Omental fat pad (tissue), 4 donors: ENCODE data around the gene PRPF38B. TPM values are rescaled to one million over a fixed set of nuclear protein-coding genes. Genes with fewer than 3 reads are reported as not detected.
"Not testable (repeated sequence)": the region's sequence is repeated elsewhere in the genome, so short reads cannot be mapped to it uniquely, and the experiment has no call there.

Experiments
- ATAC-seq: fragments of 150-250 bp; one replicate; pipeline ENCODE4 v1.9.1; 2016; ENCODE audit warnings: mild to moderate bottlenecking, moderate library complexity; ENCODE audit not compliant: low FRiP score
- DNase-seq: peaks from one replicate; pipeline ENCODE4 v3.0.0-alpha.2; 2019; ENCODE audit warnings: low spot score
- total RNA-seq, 4 donors: library from RNA; depleted of rRNA; stranded (reverse); fragments of >200 nt; gene quantifications; one replicate each; pipeline ENCODE4 v1.1.0, GENCODE V29; 2016
- TF ChIP-seq, protein P1 (sequence below), 3 donors: fragments of 450-650 bp; IDR thresholded peaks; one replicate each; pipeline ENCODE4 v1.5.1; 2016 to 2017; ENCODE audit warnings: antibody characterized with exemption in 3 of 3, mild to moderate bottlenecking in 3 of 3, moderate library complexity in 2 of 3

PRPF38B gene
- total RNA-seq, 4 donors from 2014 or later: 17.6 to 41.6 (median 30.6) TPM

DNA sequence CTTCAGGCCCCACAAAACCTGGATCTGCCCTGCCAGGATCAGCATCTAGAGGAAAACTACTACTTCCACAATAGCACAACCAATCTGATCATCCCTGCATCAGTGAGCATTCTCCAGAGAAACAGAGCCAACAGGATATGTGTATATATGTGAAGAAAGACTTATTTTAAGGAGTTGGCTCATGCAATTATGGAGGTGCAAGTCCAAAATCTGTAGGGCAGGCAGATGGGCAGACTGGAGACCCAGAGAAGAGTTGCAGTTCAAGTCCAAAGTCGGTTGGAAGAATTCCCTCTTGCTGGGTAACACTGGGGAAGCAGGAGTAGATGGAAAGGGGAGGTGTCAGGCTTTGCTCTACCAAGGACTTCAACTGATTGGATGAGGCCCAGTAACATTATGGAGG, 26.3 kb upstream of the PRPF38B start:
- no peak for ATAC-seq
- DNase-seq: no peak
- TF ChIP-seq, protein P1, sequence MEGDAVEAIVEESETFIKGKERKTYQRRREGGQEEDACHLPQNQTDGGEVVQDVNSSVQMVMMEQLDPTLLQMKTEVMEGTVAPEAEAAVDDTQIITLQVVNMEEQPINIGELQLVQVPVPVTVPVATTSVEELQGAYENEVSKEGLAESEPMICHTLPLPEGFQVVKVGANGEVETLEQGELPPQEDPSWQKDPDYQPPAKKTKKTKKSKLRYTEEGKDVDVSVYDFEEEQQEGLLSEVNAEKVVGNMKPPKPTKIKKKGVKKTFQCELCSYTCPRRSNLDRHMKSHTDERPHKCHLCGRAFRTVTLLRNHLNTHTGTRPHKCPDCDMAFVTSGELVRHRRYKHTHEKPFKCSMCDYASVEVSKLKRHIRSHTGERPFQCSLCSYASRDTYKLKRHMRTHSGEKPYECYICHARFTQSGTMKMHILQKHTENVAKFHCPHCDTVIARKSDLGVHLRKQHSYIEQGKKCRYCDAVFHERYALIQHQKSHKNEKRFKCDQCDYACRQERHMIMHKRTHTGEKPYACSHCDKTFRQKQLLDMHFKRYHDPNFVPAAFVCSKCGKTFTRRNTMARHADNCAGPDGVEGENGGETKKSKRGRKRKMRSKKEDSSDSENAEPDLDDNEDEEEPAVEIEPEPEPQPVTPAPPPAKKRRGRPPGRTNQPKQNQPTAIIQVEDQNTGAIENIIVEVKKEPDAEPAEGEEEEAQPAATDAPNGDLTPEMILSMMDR (IDR thresholded peaks at IDR 0.05): no peak

- not testable (repeated sequence) for DNase-seq, ATAC-seq
Measured at GRCh38 chr1:108667422-108667821, 24.7 kb upstream of the PRPF38B start.

DNA sequence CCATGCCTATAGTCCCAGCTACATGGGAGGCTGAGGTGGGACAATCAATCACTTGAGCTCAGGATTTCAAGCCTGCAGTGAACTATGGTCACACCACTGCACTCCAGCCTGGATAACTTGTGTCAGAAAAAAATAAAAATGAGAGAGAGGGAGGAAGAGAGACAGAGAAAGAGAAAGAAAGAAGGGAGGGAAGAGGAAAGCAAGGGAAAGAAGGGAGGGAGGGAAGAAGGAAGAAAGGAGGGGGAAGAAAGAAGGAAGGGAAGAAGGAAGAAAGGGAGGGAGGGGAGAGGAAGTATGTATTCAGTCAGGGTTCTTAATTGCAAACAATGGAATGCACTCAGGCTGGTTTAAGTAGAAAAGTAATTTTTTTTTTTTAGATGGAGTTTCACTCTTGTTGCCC, 23.3 kb upstream of the PRPF38B start:
- no peak for DNase-seq
- TF ChIP-seq, protein P1 (IDR thresholded peaks at IDR 0.05): no peak
- ATAC-seq: no peak

GRCh38 chr1:108669679-108670078, 22.4 kb upstream of the PRPF38B start:
- DNase-seq (no peak), ATAC-seq (no peak)
- TF ChIP-seq, protein P1 (IDR thresholded peaks at IDR 0.05): no peak

- TF ChIP-seq, protein P1 (IDR thresholded peaks at IDR 0.05): no peak
- ATAC-seq: no peak
Measured at GRCh38 chr1:108670131-108670773, 21.9 kb upstream of the PRPF38B start.

DNA sequence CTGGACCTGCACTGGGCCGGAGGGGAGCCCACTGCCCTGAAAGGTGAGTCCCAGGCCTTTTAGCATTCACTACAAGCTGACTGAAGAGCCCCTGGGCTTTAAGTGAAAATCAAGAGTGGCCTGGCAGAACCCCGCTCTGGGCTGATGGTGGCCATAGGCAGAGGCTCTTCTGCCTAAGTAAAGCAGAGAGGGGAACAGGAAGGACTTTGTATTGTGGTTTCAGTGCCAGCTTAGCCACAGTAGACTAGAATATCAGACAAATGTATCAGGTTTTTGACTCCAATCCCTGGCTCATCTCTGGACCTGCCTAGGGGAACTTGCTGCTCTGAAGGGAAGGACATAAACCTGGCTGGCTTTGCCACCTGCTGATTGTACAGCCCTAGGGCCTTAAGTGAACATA, 21.0 kb upstream of the PRPF38B start:
- DNase-seq (no peak), ATAC-seq (no peak)
- TF ChIP-seq, protein P1 (IDR thresholded peaks at IDR 0.05): no peak

More at GRCh38 chr1:108670131-108670773, 21.9 kb upstream of the PRPF38B start:
- no peak for DNase-seq

DNA sequence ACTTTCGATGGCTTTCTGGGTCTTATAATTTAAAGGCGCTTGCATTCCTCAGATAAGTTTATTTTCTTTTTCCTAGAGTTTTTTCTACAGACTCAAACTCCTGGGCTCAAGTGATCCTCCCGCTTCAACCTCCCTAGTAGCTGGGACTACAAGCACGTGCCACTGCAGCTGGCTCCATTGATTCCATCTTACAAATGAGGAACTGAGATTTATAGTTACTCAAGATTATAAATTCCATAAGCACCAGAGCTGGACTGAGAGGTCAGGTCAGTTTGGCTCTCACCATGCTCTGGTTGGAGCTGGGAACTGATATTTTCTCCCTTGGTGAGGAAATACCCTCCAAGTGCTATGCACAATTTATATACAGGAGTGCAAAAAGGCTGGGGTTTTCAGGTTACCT, 13.4 kb upstream of the PRPF38B start:
- TF ChIP-seq, protein P1 (IDR thresholded peaks at IDR 0.05): no peak
- DNase-seq (no peak), ATAC-seq (no peak)
